T1000 (cell line): Measurements from ENCODE around the gene TTYH2.
A peak's percentile ranks its signal among the peaks of the same experiment; 100 is the strongest.

Experiments used
- DNase-seq: peaks from one replicate; lab custom pipeline; 2025; ENCODE audit warnings: mixed read lengths; lab: John Stamatoyannopoulos, UW

TTYH2 gene

GRCh38 chr17:74194682-74195081, 18.7 kb upstream of the TTYH2 start:
- no peak for DNase-seq

- no peak for DNase-seq
These were observed 16.6 kb upstream of the TTYH2 start for GRCh38 chr17:74196541-74197317.

GRCh38 chr17:74197801-74198200, 15.6 kb upstream of the TTYH2 start:
- no peak for DNase-seq

- DNase-seq = no peak
These were observed 14.7 kb upstream of the TTYH2 start for GRCh38 chr17:74198694-74199093.

- DNase-seq = no peak
These were observed 13.9 kb upstream of the TTYH2 start for GRCh38 chr17:74199306-74200092.

- no peak for DNase-seq
These were observed 13.3 kb upstream of the TTYH2 start for GRCh38 chr17:74200112-74200511.

- DNase-seq = no peak
These were observed 12.1 kb upstream of the TTYH2 start for GRCh38 chr17:74201250-74201649.

- no peak for DNase-seq
These were observed 11.4 kb upstream of the TTYH2 start for GRCh38 chr17:74201948-74202347.

GRCh38 chr17:74202938-74203337, 10.4 kb upstream of the TTYH2 start:
- DNase-seq = no peak

GRCh38 chr17:74203439-74204240, 9.7 kb upstream of the TTYH2 start, which contains the start of gene RPL38:
Gene RPL38 (plus strand): TSS chr17:74203678. CDS start chr17:74203956, 278 bp downstream.
- peak; percentile 92 for DNase-seq

GRCh38 chr17:74204474-74204873, 8.9 kb upstream of the TTYH2 start:
- DNase-seq = no peak

- no peak for DNase-seq
These were observed 8.1 kb upstream of the TTYH2 start for GRCh38 chr17:74205274-74205673.

- no peak for DNase-seq
These were observed 7.0 kb upstream of the TTYH2 start for GRCh38 chr17:74206332-74206818.

- DNase-seq = no peak
These were observed 2.9 kb upstream of the TTYH2 start for GRCh38 chr17:74210191-74211140.

- DNase-seq = no peak
These were observed 2.0 kb upstream of the TTYH2 start for GRCh38 chr17:74211141-74211911.

- DNase-seq = no peak
These were observed 1.5 kb upstream of the TTYH2 start for GRCh38 chr17:74211912-74212208.

GRCh38 chr17:74212209-74212912, 1.0 kb upstream of the TTYH2 start:
- DNase-seq = no peak

- DNase-seq = no peak
These were observed 555 bp downstream of the TTYH2 start for GRCh38 chr17:74213861-74214391.

- no peak for DNase-seq
These were observed 1.3 kb downstream of the TTYH2 start for GRCh38 chr17:74214484-74215341.
